Left ventricle myocardium inferior (tissue), 1 donor: ENCODE measurements around the gene BSPRY. TPM values are rescaled to one million over a fixed set of nuclear protein-coding genes. Genes with fewer than 3 reads are reported as not detected.

Experiments
- DNase-seq: peaks from one replicate; pipeline ENCODE4 v3.0.0-alpha.2; 2020
- H3K27ac ChIP-seq: fragments of 200-600 bp; replicated peaks from 2 replicates; pipeline ENCODE4 v1.8.0; 2021
- H3K27me3 ChIP-seq: fragments of 200-600 bp; 2 replicates; pipeline ENCODE4 v1.8.0; 2021; ENCODE audit warnings: low read depth
- H3K36me3 ChIP-seq: fragments of 200-600 bp; 2 replicates; pipeline ENCODE4 v1.8.0; 2021
- H3K4me1 ChIP-seq: fragments of 200-600 bp; 2 replicates; pipeline ENCODE4 v1.8.0; 2021
- H3K4me3 ChIP-seq: fragments of 200-600 bp; 2 replicates; pipeline ENCODE4 v1.8.0; 2021; ENCODE audit warnings: mild to moderate bottlenecking, moderate library complexity
- H3K9me3 ChIP-seq: fragments of 200-600 bp; replicated peaks from 2 replicates; pipeline ENCODE4 v1.8.0; 2021
- CTCF ChIP-seq: fragments of 200-600 bp; IDR thresholded peaks from 2 replicates; pipeline ENCODE4 v1.8.0; 2021; ENCODE audit warnings: antibody characterized with exemption, mild to moderate bottlenecking, borderline replicate concordance
- intact Hi-C: fragments of 100-400 bp; cut with micrococcal nuclease; formaldehyde crosslinking; loops from one replicate; pipeline ENCODE4 v1.11.0; 2022
- total RNA-seq: library from RNA; stranded (reverse); fragmentation: NEBNext Ultra II Directional; extraction: Animal tissue kit (Norgen Biotek cat#: 25700); gene quantifications from one replicate; pipeline ENCODE4 v1.2.1, GENCODE V29; 2021
- donor health status: DM: no; HTN: yes; CAD: no; lungs with severe emphysema.

Gene BSPRY
- total RNA-seq, 1 donor from 2014 or later: 0.25 TPM

GRCh38 chr9:113381909-113382411, 32.6 kb downstream of the BSPRY start:
- Histone ChIP-seq H3K27me3 (no peaks in the 10 kb centered on the region), H3K9me3 (no peaks in the 10 kb centered on the region), H3K36me3 (peaks cover 3% of the 10 kb centered on the region), H3K4me3 (no peak overlapping the region), H3K4me1 (no peaks in the 10 kb centered on the region), H3K27ac (no peak overlapping the region)
- intact Hi-C loops: no loop called here
- DNase-seq: no peak
- TF ChIP-seq CTCF: no peak

DNA sequence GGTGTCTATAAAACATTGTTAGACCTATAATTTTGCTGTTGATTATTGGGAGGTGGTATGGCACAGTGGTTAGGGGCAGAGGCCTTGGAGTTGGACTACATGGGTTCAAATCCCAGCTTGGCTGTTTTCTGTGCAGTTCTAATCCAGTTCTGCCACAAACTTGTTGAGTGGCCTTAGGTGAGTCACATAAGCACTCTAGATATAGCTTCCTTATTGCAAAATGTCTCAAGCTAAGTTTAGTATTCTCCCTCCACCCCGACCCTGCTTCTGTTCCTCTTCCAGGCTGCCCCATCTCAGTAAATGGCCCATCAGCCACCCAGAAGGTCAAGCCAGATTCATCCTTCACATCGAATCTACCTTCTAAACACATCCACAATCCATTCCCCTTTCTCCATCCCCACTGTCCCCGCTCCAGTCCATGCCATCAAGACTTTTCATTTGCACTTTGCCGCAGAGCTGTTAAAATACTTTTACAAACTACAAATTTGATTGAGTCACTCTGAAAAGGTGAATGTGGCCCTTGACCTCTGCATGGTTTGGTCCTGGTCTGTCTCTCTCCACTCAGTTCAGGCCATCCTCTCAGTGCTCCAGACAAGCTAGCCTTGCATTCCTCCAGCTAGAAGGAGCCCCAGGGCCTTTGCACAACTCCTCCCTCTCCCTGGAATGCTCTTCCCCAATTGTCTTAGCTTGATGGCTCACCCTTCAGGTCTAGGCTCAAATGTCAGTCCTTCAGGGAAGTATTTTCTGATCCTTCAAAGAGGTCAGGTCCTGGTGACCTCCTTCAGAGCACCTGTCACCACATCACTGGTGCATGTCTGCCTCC, 37.4 kb downstream of the BSPRY start:
- Histone ChIP-seq H3K4me1 (no peaks in the 10 kb centered on the region), H3K27ac (no peak overlapping the region), H3K9me3 (no peaks in the 10 kb centered on the region), H3K4me3 (no peak overlapping the region), H3K27me3 (no peaks in the 10 kb centered on the region), H3K36me3 (peaks cover 51% of the 10 kb centered on the region)
- DNase-seq: no peak
- intact Hi-C loops: no loop called here
- no peak for TF ChIP-seq CTCF

DNA sequence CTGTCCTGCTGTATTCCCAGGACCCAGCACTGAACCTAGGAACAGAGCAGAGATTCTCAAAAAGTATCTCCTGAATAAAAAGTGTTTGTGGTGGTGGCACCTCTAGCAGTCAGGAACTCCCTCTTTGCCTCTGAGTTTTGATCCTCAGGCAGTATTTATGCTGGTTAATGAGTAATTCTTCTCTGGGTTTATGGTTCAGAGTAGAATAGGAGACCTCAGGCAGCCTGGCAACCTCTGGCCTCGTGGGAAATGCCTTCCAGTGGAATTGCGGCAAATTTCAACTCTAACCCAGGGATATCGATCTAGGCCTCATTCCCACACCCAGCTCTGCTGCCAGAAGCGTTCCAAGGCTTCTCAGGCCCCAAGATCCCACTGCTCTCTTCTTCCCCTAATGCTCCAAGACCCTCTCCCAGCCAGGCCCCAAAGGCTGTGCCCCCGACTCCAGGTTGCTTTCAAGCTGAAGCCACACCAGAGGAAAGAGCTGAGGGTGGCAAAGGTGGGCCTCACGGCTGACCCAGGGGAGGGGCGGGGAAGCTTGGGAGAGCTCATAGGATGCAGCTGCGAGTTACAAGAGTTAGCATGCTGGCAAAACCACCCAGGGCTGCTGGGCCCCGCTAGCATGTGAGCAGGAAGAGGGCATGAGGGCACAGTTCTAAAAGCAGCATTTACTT, 38.4 kb downstream of the BSPRY start:
- no peak for DNase-seq
- intact Hi-C loops: no loop called here
- no peaks in the 10 kb centered on the region for H3K4me1 ChIP-seq
- peaks cover 59% of the 10 kb centered on the region for H3K36me3 ChIP-seq
- no peak overlapping the region for H3K27ac ChIP-seq
- TF ChIP-seq CTCF: no peak
- no peaks in the 10 kb centered on the region for H3K9me3 ChIP-seq
- H3K27me3 ChIP-seq: no peaks in the 10 kb centered on the region
- no peak overlapping the region for H3K4me3 ChIP-seq

- intact Hi-C loops: no loop called here
- no peaks in the 10 kb centered on the region for H3K4me1 ChIP-seq
- H3K27me3 ChIP-seq: no peaks in the 10 kb centered on the region
- H3K27ac ChIP-seq: no peak overlapping the region
- H3K4me3 ChIP-seq: no peak overlapping the region
- TF ChIP-seq CTCF: no peak
- peaks cover 71% of the 10 kb centered on the region for H3K36me3 ChIP-seq
- no peak for DNase-seq
- no peaks in the 10 kb centered on the region for H3K9me3 ChIP-seq
Measured at GRCh38 chr9:113388833-113389232, 39.5 kb downstream of the BSPRY start.

DNA sequence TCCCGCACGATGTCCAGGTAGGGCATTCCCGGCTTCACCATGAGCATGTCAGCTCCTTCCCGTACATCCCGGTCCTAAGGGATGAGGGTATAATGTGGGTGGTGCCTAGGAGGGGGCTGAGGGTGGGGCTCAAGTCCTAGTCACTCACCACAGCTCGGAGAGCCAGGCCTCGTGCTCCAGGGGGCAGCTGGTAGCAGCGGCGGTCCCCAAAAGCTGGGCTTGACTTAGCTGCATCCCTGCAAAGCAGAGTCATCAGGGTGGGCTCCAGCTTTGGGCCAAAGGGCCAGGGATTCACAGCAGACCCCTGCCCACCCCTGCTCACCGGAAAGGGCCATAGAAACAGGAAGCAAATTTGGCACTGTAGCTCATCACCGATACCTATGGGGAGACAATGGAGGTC, 40.1 kb downstream of the BSPRY start:
- Histone ChIP-seq H3K36me3 (peaks cover 71% of the 10 kb centered on the region), H3K9me3 (no peaks in the 10 kb centered on the region), H3K27ac (no peak overlapping the region), H3K27me3 (no peaks in the 10 kb centered on the region), H3K4me3 (no peak overlapping the region), H3K4me1 (no peaks in the 10 kb centered on the region)
- TF ChIP-seq CTCF: no peak
- no peak for DNase-seq
- intact Hi-C loops: no loop called here
